Cardiac fibroblast (primary cell): Measurements from ENCODE around the gene ALG1.

Source experiments
- DNase-seq, 2 donors: peaks; one replicate each; pipeline versions ENCODE4 v3.0.0 to v3.0.0-alpha.2; 2010; ENCODE audit warnings: low read depth in 2 of 2
- H3K4me3 ChIP-seq, 2 donors: replicated peaks in 1 of 2; 1 replicate in 1 of 2; 2 replicates in 1 of 2; pipeline ENCODE4 v1.5.1; 2011; ENCODE audit warnings: low read depth in 2 of 2, low read length in 2 of 2, mild to moderate bottlenecking in 2 of 2, moderate library complexity in 1 of 2
- TF ChIP-seq, protein P1 (sequence below): IDR thresholded peaks from one replicate; pipeline ENCODE4 v1.5.1; 2011; ENCODE audit warnings: low read depth, mild to moderate bottlenecking, low read length, inconsistent platforms

ALG1 gene

GRCh38 chr16:5027575-5028235 is 43.9 kb upstream of the ALG1 start:
- no peak overlapping the region for H3K4me3 ChIP-seq
- TF ChIP-seq, protein P1, sequence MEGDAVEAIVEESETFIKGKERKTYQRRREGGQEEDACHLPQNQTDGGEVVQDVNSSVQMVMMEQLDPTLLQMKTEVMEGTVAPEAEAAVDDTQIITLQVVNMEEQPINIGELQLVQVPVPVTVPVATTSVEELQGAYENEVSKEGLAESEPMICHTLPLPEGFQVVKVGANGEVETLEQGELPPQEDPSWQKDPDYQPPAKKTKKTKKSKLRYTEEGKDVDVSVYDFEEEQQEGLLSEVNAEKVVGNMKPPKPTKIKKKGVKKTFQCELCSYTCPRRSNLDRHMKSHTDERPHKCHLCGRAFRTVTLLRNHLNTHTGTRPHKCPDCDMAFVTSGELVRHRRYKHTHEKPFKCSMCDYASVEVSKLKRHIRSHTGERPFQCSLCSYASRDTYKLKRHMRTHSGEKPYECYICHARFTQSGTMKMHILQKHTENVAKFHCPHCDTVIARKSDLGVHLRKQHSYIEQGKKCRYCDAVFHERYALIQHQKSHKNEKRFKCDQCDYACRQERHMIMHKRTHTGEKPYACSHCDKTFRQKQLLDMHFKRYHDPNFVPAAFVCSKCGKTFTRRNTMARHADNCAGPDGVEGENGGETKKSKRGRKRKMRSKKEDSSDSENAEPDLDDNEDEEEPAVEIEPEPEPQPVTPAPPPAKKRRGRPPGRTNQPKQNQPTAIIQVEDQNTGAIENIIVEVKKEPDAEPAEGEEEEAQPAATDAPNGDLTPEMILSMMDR, result no peak
- no peak for DNase-seq

DNA sequence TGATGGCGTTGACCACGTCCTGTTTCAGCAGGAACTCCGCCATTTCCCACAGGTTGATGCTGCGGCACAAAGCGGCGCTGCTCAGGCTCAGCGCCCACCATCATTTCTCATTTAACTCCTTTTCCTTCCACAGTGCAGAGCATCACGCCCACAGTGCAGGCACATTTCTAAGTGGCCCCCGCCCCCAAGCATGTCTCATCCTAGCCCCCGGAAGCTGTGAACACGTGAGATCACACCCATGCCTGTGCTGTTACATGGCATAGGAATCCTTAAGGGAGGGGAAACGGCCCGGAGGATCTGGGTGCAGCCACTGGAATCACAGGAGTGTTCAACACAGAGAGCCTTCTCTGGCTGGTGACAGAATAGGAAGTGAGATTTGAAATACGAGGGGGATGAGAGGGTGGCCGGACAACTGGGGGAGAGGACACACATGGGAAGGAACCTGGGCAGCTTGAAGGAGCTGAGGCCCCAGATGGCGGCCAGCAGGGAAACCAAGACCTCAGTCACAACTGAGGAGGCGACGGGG is 42.6 kb upstream of the ALG1 start:
- TF ChIP-seq, protein P1, result no peak
- no peak overlapping the region for H3K4me3 ChIP-seq
- no peak for DNase-seq

DNA sequence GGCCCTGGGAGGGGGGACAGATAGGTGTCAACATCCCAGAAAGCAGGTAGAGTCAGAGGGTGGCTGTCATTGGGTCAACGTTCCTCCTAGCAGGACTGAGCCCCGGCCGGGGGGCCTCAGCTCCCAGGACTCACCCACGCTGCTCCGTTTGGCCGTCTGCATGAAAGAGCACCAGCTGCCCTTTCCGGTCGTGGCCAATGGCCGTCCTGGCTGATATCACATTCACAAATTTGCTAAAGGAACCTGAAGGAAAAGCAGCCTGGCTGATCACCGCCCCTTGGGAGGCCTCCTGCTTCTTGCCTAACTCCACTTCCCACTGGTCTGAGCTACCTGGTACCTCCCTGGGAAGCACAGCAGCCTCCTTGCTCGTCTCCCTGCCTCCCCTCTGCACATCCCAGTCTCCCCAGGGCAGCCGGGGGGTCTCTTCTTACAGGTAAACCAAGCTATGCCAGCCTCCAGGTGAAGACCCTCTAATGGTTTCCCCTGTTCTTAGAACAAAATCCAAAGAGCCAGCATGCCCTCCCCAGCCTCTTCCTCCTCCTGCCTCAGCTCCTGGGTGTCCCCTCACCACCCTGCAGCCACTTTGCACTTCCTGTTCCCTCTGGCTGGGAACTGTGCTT is 41.3 kb upstream of the ALG1 start:
- H3K4me3 ChIP-seq, result no peak overlapping the region
- DNase-seq, result no peak
- TF ChIP-seq, protein P1, result no peak

DNA sequence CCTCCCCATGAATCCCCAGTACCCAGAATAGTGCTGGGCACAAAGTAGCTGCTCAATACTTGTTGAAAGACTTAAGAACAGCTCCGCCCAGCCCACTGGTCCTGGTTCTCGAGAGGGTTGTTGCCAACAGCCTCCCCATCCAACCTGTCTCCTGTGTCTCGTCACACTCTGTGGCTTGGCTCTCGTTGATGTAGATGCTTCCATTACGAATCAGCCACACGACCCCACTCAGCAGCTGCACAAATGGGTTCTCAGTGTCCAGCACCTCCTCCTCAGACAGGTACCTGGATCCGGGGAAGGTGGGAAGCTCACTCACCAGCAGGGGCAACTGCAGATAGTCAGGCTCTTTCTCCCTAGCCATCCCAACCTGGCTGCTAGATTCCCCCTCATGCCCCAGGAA is 40.0 kb upstream of the ALG1 start:
- no peak for DNase-seq
- TF ChIP-seq, protein P1, result no peak
- H3K4me3 ChIP-seq, result no peak overlapping the region

GRCh38 chr16:5032748-5033167 is 38.9 kb upstream of the ALG1 start:
- peak in 1 of 2 donors; percentile 12 for DNase-seq
- TF ChIP-seq, protein P1, result no peak
- H3K4me3 ChIP-seq, result peak overlapping the region; percentile 75 to 90

GRCh38 chr16:5033256-5034166 is 38.1 kb upstream of the ALG1 start, which contains the start of gene NAGPA:
Gene NAGPA (minus strand): TSS chr16:5033935. CDS start chr16:5033914, 21 bp downstream.
- TF ChIP-seq, protein P1, result no peak
- peak; percentile 88 to 90 for DNase-seq

More at GRCh38 chr16:5033256-5034166, 38.1 kb upstream of the ALG1 start, which contains the start of gene NAGPA:
- H3K4me3 ChIP-seq, result peak within 1 kb of the TSS; percentile 75 to 90
